Immature natural killer cell (primary cell): ENCODE data around the gene CCDC138. TPM values are rescaled to one million over a fixed set of nuclear protein-coding genes. Genes with fewer than 3 reads are reported as not detected.

ENCODE experiments used
- DNase-seq, 3 donors: peaks; one replicate each; pipeline ENCODE4 v3.0.0; 2022; ENCODE audit warnings: mixed read lengths in 1 of 3
- H3K27ac Mint-ChIP-seq, 6 donors: one replicate each; pipeline ENCODE4 v1.8.0; 2020; ENCODE audit warnings: mixed read lengths in 6 of 6, mild to moderate bottlenecking in 5 of 6, inconsistent platforms in 4 of 6, moderate library complexity in 3 of 6
- H3K27me3 Mint-ChIP-seq, 3 donors: one replicate each; pipeline ENCODE4 v1.8.0; 2020 to 2021; ENCODE audit warnings: low read depth in 3 of 3, mild to moderate bottlenecking in 3 of 3, mixed read lengths in 3 of 3, moderate library complexity in 3 of 3, inconsistent platforms in 1 of 3
- H3K36me3 Mint-ChIP-seq, 3 donors: one replicate each; pipeline ENCODE4 v1.8.0; 2020; ENCODE audit warnings: mixed read lengths in 3 of 3, inconsistent platforms in 2 of 3, mild to moderate bottlenecking in 2 of 3
- H3K4me1 Mint-ChIP-seq, 2 donors: one replicate each; pipeline ENCODE4 v1.8.0; 2020; ENCODE audit warnings: inconsistent platforms in 2 of 2, mild to moderate bottlenecking in 2 of 2, mixed read lengths in 2 of 2, moderate library complexity in 1 of 2
- H3K4me3 Mint-ChIP-seq, 5 donors: one replicate each; pipeline ENCODE4 v1.8.0; 2020; ENCODE audit warnings: mild to moderate bottlenecking in 5 of 5, mixed read lengths in 5 of 5, inconsistent platforms in 3 of 5, moderate library complexity in 3 of 5
- H3K9me3 Mint-ChIP-seq, 6 donors: one replicate each; pipeline ENCODE4 v1.8.0; 2020; ENCODE audit warnings: mild to moderate bottlenecking in 6 of 6, mixed read lengths in 6 of 6, inconsistent platforms in 4 of 6, moderate library complexity in 3 of 6
- polyA plus RNA-seq, 3 donors: library from polyadenylated mRNA; unstranded; fragments of 300-500 nt; fragmentation: Illumina TruSeq; gene quantifications; one replicate each; pipeline ENCODE4 v1.2.3, GENCODE V29; 2021

The CCDC138 gene
- polyA plus RNA-seq, 3 donors from 2014 or later = 3.4 to 5.1 (median 3.7) TPM

DNA sequence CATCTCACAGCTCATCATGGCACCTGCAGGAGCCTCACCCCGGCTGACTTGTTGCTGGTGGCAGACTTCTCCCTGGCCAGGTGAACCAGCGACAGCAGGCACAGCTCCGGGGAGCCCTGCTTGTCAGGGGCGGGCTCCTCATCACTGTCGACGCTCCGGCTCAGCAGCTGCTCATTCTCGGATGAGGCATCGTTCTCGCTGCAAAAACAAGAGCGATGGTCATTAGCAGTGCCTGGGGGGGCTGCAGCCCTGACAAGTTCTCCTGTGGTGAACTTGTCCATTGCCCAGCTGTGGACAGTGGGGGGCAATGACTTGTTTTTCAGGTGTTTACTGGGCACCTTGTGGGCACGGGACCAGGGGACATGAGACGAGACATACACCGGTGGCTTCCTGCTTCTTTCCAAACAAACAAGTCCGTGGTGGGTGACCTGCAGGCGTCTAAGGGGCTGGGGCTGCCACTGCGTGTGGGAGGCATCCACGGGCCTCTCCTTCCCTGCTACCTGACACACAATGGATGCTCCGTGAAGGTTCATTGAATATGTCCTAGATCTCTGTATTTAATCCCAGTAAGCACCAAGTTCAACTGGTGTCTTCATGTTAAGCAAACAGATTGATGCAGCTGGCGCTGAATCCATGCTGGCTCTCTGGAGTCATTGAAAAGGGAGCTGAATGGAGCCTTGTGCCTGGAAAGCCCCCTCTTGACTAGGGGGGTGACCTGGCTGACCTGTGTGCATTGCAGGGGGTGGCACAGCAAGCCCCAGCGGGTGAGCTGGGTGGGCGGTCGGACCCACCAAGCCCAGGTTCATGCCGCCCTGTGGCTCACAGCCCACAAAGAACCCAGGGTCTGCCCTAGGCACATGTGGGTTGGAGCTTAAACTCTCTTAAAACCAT, 121.5 kb downstream of the CCDC138 start:
- H3K36me3 Mint-ChIP-seq = no peaks in the 10 kb centered on the region
- no peaks in the 10 kb centered on the region for H3K4me1 Mint-ChIP-seq
- H3K27me3 Mint-ChIP-seq = no peaks in the 10 kb centered on the region
- no peak for DNase-seq
- no peak overlapping the region for H3K27ac Mint-ChIP-seq
- H3K4me3 Mint-ChIP-seq = no peak overlapping the region
- no peaks in the 10 kb centered on the region for H3K9me3 Mint-ChIP-seq

DNA sequence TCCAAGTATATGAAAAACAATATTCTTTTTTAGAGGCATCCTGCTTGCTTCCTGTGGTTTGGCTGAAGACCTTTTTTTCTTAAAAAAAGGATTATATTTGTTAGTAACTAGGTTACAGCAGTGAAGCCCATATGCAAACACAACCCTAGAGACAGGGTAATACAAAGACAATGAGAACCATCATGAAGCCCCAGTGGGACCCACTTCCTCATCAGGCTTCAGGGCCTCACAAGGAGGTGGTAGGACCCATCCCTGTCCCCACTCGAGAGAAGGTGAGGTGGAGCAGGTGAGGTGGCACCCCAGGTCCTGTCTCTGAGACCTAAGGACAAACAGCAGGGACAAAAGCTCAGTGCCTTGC, 122.1 kb downstream of the CCDC138 start:
- no peaks in the 10 kb centered on the region for H3K9me3 Mint-ChIP-seq
- no peak overlapping the region for H3K27ac Mint-ChIP-seq
- no peaks in the 10 kb centered on the region for H3K36me3 Mint-ChIP-seq
- peaks cover 0 to 1% (median 0%) of the 10 kb centered on the region in 3 donors for H3K27me3 Mint-ChIP-seq
- no peaks in the 10 kb centered on the region for H3K4me1 Mint-ChIP-seq
- no peak overlapping the region for H3K4me3 Mint-ChIP-seq
- DNase-seq = no peak

- no peak for DNase-seq
- Mint-ChIP-seq H3K9me3 (no peaks in the 10 kb centered on the region), H3K4me3 (no peak overlapping the region), H3K27ac (no peak overlapping the region), H3K4me1 (no peaks in the 10 kb centered on the region), H3K36me3 (no peaks in the 10 kb centered on the region), H3K27me3 (peaks cover 0 to 1% (median 0%) of the 10 kb centered on the region in 3 donors)
Measured at GRCh38 chr2:108909275-108909823, 122.8 kb downstream of the CCDC138 start.

DNA sequence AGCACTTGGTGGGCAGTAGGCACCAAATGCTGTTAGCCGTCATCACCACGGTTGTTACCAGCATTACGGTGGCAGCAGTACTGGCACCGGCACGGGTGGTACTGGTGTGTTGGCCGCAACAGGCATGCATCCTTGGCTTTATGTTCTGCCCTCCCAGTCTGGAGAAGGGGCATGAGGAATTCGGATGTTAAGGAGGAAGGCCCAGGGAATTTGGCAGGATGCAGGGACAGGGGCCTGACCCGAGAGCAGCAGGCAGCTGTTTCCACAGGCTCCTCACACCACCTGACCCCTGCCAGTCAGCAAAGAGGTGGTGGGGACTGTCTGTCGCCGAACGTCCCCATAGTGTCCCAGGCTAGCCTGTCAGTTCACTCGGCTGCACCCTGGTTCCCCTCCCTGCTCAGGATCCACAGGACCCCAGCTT, 123.5 kb downstream of the CCDC138 start:
- peaks cover 0 to 1% (median 0%) of the 10 kb centered on the region in 3 donors for H3K27me3 Mint-ChIP-seq
- H3K36me3 Mint-ChIP-seq = no peaks in the 10 kb centered on the region
- H3K4me1 Mint-ChIP-seq = no peaks in the 10 kb centered on the region
- no peaks in the 10 kb centered on the region for H3K9me3 Mint-ChIP-seq
- no peak overlapping the region for H3K4me3 Mint-ChIP-seq
- no peak for DNase-seq
- no peak overlapping the region for H3K27ac Mint-ChIP-seq

DNA sequence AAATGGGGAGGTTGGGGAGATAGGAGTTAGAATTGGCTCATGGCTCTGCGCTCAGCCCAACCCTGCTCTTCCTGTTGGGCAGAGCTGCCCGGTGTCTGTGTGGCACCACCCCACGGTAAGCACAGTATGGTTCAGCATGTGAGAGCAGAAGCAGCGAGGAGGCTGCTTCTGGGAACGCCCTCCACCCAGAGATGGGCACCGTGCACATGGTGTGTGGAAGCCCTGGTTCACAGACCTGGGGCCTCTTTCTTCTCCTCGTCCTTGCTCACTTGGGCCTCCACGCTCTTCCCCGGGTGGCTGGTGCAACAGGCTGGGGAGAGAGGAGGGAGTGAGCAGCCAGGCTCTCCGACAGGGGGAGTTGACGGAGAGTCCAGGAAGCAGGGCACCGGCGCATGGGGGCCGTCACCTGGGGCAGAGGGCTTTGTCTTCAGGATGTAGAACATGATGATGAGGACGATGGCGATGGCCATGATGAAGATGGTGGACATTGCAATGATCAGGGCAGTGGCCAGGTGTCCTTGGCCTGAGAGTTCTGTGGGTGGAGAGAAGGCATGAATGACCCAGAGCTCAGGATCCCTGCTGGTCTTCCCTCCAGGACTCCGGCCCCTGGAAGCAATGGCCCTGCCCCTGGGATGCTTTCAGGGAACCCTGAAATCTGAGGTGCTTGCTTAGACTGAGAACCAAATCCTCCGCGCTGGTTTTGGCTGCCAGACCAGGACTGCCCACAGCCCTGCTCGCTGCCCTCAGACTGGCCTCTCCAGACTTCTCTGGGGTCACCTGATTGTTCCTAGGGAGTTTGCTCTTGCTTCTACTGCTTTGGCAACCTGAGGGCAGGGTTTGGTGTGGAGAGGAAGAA, 124.2 kb downstream of the CCDC138 start:
- Mint-ChIP-seq H3K9me3 (no peaks in the 10 kb centered on the region), H3K36me3 (no peaks in the 10 kb centered on the region), H3K4me3 (no peak overlapping the region), H3K27ac (no peak overlapping the region), H3K27me3 (peaks cover 0 to 1% (median 0%) of the 10 kb centered on the region in 3 donors), H3K4me1 (no peaks in the 10 kb centered on the region)
- no peak for DNase-seq

DNA sequence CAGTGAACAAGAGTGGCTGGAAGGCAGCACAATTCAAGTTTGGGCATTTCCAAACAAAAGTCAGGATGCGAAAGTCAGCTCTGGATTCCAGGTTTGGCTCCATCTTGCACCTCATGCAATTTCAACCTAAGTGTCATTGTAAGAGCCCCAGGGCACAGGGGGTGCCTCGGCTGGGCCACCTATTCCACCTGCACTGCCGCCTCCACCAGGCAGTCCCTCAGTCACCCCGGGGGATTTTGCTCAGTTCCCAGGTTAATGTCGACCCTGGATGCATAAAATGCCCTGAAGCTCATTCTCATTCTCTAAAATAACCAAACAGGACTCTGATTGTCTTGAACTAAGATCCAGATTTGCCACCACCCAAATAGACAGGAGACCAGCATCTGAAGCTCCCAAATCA, 124.8 kb downstream of the CCDC138 start:
- no peak overlapping the region for H3K27ac Mint-ChIP-seq
- no peaks in the 10 kb centered on the region for H3K9me3 Mint-ChIP-seq
- H3K27me3 Mint-ChIP-seq = peaks cover 0 to 1% (median 0%) of the 10 kb centered on the region in 3 donors
- H3K36me3 Mint-ChIP-seq = no peaks in the 10 kb centered on the region
- DNase-seq = no peak
- H3K4me3 Mint-ChIP-seq = no peak overlapping the region
- H3K4me1 Mint-ChIP-seq = no peaks in the 10 kb centered on the region

- H3K27ac Mint-ChIP-seq = no peak overlapping the region
- H3K9me3 Mint-ChIP-seq = no peaks in the 10 kb centered on the region
- H3K27me3 Mint-ChIP-seq = peaks cover 0 to 1% (median 0%) of the 10 kb centered on the region in 3 donors
- no peaks in the 10 kb centered on the region for H3K4me1 Mint-ChIP-seq
- H3K36me3 Mint-ChIP-seq = no peaks in the 10 kb centered on the region
- no peak for DNase-seq
- no peak overlapping the region for H3K4me3 Mint-ChIP-seq
Measured at GRCh38 chr2:108911807-108912628, 125.4 kb downstream of the CCDC138 start.

DNA sequence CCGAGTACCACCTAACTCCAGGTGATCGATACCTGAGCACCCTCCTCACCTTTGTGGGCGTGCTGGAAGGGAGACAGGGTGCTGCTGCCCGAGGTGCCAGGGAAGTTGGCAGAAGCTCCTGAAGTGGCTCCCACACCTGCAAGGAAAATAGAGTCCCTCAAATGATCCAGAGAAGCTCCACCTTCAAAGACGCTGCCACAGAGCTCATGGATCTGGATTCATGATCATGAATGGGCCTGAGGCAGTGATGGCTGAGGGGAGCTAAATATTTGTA, 126.0 kb downstream of the CCDC138 start:
- Mint-ChIP-seq H3K4me3 (no peak overlapping the region), H3K27me3 (peaks cover 0 to 1% (median 0%) of the 10 kb centered on the region in 3 donors), H3K27ac (no peak overlapping the region), H3K9me3 (no peaks in the 10 kb centered on the region), H3K4me1 (no peaks in the 10 kb centered on the region), H3K36me3 (no peaks in the 10 kb centered on the region)
- DNase-seq = no peak

DNA sequence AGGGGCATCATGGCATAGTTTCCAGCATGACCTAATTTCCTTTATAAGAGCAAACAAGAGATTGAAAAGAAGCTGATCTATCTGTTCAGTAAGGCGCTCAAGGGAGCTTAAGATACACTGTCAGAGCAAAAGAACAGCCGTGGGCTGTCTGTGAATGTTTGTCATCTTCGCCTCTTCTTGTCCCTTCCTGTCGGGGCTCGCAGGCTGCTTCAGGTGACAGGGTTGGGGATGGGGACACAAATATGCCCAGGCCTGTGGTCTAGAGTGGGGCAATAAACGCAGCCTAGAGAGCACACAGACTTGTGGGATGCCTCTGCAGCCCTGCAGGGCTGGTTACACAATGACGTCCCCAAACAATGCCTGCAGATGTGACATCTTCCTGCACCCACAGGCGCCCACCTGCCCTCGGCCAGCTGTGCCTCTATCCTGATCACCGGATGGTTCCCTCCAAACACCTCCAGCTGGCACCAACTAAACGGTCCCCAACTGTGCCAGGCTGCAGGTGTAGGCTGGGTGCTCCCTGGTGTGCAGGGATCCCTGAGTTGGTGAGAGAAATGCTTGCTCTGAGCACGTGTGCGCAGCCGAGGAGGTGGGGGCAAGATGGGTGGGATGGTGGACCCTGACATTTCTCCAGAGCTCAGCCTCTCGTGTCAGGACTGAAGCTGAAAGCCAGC, 129.7 kb downstream of the CCDC138 start:
- Mint-ChIP-seq H3K4me1 (no peaks in the 10 kb centered on the region), H3K36me3 (no peaks in the 10 kb centered on the region), H3K27me3 (peaks cover 0 to 3% (median 0%) of the 10 kb centered on the region in 3 donors), H3K27ac (no peak overlapping the region), H3K4me3 (no peak overlapping the region), H3K9me3 (no peaks in the 10 kb centered on the region)
- DNase-seq = no peak

DNA sequence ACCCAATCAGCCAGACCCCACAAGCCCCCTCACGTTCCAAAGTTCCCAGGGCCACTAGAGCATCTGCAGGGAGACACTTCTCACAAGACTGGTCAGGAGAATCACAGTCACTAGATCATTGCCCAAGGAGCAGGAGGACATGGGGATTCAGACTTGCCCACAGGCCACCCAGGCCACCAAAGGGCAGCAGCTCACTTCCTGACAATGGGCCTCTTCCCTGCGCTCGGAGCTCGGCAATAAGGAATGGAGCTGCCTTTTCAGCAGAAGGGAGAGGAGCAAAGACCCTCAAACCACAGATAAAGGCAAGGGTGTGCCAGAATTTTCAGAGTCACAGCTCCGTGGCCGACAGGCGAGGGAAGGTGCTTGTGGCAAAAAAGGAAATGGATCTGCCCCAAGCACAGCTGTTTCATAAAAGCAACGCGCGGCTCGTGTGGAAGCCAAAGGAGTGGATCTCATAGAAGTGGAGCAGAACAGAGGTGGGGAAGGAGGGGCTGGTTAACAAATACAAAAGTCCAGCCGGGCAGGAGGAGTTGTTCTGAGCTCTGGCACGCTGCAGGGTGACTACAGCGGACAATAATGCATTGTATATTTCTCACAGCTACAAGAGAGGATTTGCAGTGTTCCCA, 130.3 kb downstream of the CCDC138 start:
- Mint-ChIP-seq H3K4me1 (no peaks in the 10 kb centered on the region), H3K27me3 (peaks cover 0 to 3% (median 0%) of the 10 kb centered on the region in 3 donors), H3K27ac (no peak overlapping the region), H3K36me3 (no peaks in the 10 kb centered on the region), H3K9me3 (no peaks in the 10 kb centered on the region), H3K4me3 (no peak overlapping the region)
- no peak for DNase-seq

DNA sequence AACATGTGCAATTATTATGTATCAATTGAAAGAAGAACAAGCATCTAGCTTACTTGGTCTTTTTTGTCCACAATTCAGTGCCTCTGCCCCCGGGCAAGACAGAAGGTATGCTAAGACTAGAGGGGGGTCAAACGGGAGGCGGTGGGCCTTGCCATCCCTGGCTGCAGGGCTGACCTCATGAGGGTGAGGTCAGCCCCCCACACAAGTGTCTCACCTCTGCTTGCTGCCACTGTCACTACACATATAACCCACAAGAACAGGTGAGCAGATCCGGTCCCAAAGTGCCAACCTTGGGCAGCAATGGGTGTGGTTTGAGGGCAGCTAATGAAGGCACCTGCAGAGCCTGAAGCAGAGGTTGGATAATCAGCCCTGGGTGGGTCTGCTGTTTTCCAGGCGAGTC, 131.0 kb downstream of the CCDC138 start:
- H3K27ac Mint-ChIP-seq = no peak overlapping the region
- no peaks in the 10 kb centered on the region for H3K36me3 Mint-ChIP-seq
- H3K4me1 Mint-ChIP-seq = no peaks in the 10 kb centered on the region
- no peak overlapping the region for H3K4me3 Mint-ChIP-seq
- DNase-seq = no peak
- no peaks in the 10 kb centered on the region for H3K9me3 Mint-ChIP-seq
- H3K27me3 Mint-ChIP-seq = peaks cover 0 to 3% (median under 1%) of the 10 kb centered on the region in 3 donors

GRCh38 chr2:108918156-108918874, 131.7 kb downstream of the CCDC138 start:
- Mint-ChIP-seq H3K4me1 (no peaks in the 10 kb centered on the region), H3K9me3 (no peaks in the 10 kb centered on the region), H3K4me3 (no peak overlapping the region), H3K27me3 (peaks cover 0 to 2% (median 2%) of the 10 kb centered on the region in 3 donors), H3K36me3 (no peaks in the 10 kb centered on the region), H3K27ac (no peak overlapping the region)
- no peak for DNase-seq
